ENCODE results near the gene ANXA4.

DNA sequence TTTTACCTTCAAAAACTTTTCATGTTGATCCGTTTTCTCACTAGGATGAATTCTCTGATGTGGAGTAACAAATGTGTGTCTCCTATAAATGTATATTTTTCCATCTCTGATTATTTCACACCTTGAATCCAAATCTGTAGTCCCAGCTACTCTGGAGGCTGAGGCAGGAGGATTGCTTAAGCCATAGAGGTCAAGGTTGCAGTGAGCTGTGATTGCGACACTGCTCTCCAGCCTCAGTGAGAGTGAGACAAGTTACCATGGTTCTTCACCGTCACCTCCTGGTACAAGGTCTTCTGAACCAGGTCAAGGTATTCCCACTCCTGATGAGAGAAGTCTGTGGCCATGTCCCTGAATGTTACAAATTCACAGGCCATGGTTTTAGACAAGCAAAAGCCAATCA, 102.6 kb downstream of the ANXA4 start:
- no peak for TF ChIP-seq CTCF (IDR thresholded peaks at IDR 0.05)
- TF ChIP-seq POLR2A (IDR thresholded peaks at IDR 0.05) = no peak

Data from esophagus squamous epithelium (tissue), 4 donors.